C4-2B (cell line): ENCODE measurements around the gene PCDHA8.

Source experiments
- ZFX ChIP-seq: fragments of 450-650 bp; IDR thresholded peaks from 2 replicates; pipeline ENCODE4 v1.6.1; 2017
- TF ChIP-seq, protein P1 (sequence below): fragments of 450-650 bp; conservative IDR thresholded peaks from 2 replicates; pipeline ENCODE4 v1.5.1; 2017; ENCODE audit warnings: mild to moderate bottlenecking

DNA sequence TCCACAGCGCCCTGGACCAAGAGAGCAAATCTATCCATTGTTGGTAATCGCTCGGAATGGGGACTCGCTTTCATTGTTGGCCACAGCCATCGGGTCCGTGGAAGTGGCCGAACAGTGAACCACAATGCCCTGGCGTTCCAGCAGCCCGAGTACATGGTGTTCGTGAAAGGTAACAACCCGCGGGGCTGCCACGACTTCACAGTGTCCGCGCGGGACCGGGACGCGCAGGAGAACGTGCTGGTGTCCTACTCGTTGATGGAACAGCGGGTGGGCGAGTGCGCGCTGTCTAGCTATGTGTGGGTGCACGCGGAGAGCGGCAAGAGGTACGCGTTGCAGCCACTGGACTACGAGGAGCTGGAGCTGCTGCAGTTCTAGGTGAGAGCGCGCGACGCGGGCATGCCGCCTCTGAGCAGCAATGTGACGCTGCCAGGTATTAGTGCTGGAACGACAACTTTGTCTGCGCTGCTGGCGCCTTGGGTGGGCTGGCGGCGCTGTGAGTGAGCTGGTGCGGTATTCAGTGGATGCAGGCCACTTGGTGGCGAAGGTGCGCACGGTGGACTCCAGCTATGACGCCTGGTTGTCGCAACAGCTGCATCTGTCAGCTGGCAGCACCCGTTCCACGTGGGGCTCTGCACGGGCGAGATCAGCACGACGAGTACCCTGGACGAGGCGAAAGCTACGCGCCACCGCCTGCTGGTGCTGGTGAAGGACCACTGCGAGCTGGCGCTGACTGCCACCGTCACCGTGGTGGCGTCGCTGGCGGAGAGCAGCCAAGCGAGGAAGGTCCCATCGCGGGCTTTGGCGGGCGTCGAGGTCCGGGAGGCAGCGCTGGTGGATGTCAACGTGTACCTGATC is 21.7 kb downstream of the PCDHA8 start:
- TF ChIP-seq, protein P1, sequence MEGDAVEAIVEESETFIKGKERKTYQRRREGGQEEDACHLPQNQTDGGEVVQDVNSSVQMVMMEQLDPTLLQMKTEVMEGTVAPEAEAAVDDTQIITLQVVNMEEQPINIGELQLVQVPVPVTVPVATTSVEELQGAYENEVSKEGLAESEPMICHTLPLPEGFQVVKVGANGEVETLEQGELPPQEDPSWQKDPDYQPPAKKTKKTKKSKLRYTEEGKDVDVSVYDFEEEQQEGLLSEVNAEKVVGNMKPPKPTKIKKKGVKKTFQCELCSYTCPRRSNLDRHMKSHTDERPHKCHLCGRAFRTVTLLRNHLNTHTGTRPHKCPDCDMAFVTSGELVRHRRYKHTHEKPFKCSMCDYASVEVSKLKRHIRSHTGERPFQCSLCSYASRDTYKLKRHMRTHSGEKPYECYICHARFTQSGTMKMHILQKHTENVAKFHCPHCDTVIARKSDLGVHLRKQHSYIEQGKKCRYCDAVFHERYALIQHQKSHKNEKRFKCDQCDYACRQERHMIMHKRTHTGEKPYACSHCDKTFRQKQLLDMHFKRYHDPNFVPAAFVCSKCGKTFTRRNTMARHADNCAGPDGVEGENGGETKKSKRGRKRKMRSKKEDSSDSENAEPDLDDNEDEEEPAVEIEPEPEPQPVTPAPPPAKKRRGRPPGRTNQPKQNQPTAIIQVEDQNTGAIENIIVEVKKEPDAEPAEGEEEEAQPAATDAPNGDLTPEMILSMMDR: no peak
- no peak for TF ChIP-seq ZFX
